Thymus (tissue), 2 donors: ENCODE measurements around the gene SLC29A2. TPM values are rescaled to one million over a fixed set of nuclear protein-coding genes. Genes with fewer than 3 reads are reported as not detected.

Source experiments
- polyA plus RNA-seq: library from polyadenylated mRNA; stranded (reverse); fragments of 200-250 nt; gene quantifications from one replicate; pipeline ENCODE4 v1.2.3, GENCODE V29; 2013
- total RNA-seq: library from RNA; stranded (reverse); fragments of 120-200 nt; gene quantifications from one replicate; pipeline ENCODE4 v1.2.4, GENCODE V29; 2013
- donor health status: healthy.

SLC29A2 gene
- total and polyA plus RNA-seq, 2 donors, result 1.6 to 14.2 TPM

Other genes starting within 250 kb of the SLC29A2 start
- 12.6 TPM for gene KLC2, start 114.1 kb downstream of the SLC29A2 start, total RNA-seq
- 36.5 TPM for gene KLC2, start 114.1 kb downstream of the SLC29A2 start, polyA plus RNA-seq
- 80.8 TPM for gene RAB1B, start 103.1 kb downstream of the SLC29A2 start, total RNA-seq
- gene RAB1B, start 103.1 kb downstream of the SLC29A2 start, polyA plus RNA-seq, result 105 TPM
- gene CNIH2, start 93.6 kb downstream of the SLC29A2 start, total RNA-seq, result 1.6 TPM
- 1.6 TPM for gene CNIH2, start 93.6 kb downstream of the SLC29A2 start, polyA plus RNA-seq
- gene YIF1A, start 82.6 kb downstream of the SLC29A2 start, total RNA-seq, result 44.2 TPM
- 57.3 TPM for gene YIF1A, start 82.6 kb downstream of the SLC29A2 start, polyA plus RNA-seq
- gene TMEM151A, start 79.9 kb downstream of the SLC29A2 start, total RNA-seq, result not detected
- gene TMEM151A, start 79.9 kb downstream of the SLC29A2 start, polyA plus RNA-seq, result 0.02 TPM
- 3.0 TPM for gene CD248, start 54.7 kb downstream of the SLC29A2 start, total RNA-seq
- 7.7 TPM for gene CD248, start 54.7 kb downstream of the SLC29A2 start, polyA plus RNA-seq
- gene RIN1, start 35.3 kb downstream of the SLC29A2 start, total RNA-seq, result 1.1 TPM
- gene RIN1, start 35.3 kb downstream of the SLC29A2 start, polyA plus RNA-seq, result 5.8 TPM
- gene BRMS1, start 26.7 kb downstream of the SLC29A2 start, total RNA-seq, result 43.1 TPM
- 63.0 TPM for gene BRMS1, start 26.7 kb downstream of the SLC29A2 start, polyA plus RNA-seq
- 9.9 TPM for gene B4GAT1, start 24.1 kb downstream of the SLC29A2 start, total RNA-seq
- gene B4GAT1, start 24.1 kb downstream of the SLC29A2 start, polyA plus RNA-seq, result 10.3 TPM
- gene NPAS4, start 49.3 kb upstream of the SLC29A2 start, total RNA-seq, result not detected
- gene NPAS4, start 49.3 kb upstream of the SLC29A2 start, polyA plus RNA-seq, result 0.05 TPM
- gene MRPL11, start 67.1 kb upstream of the SLC29A2 start, total RNA-seq, result 84.3 TPM
- 45.3 TPM for gene MRPL11, start 67.1 kb upstream of the SLC29A2 start, polyA plus RNA-seq
- 1.5 TPM for gene PELI3, start 95.1 kb upstream of the SLC29A2 start, total RNA-seq
- 2.4 TPM for gene PELI3, start 95.1 kb upstream of the SLC29A2 start, polyA plus RNA-seq
- gene DPP3, start 108.7 kb upstream of the SLC29A2 start, total RNA-seq, result 36.4 TPM
- gene DPP3, start 108.7 kb upstream of the SLC29A2 start, polyA plus RNA-seq, result 23.2 TPM
- gene BBS1, start 138.9 kb upstream of the SLC29A2 start, total RNA-seq, result 11.0 TPM
- gene BBS1, start 138.9 kb upstream of the SLC29A2 start, polyA plus RNA-seq, result 14.1 TPM
- gene ZDHHC24, start 174.3 kb upstream of the SLC29A2 start, total RNA-seq, result 4.9 TPM
- gene ZDHHC24, start 174.3 kb upstream of the SLC29A2 start, polyA plus RNA-seq, result 11.3 TPM
- gene ACTN3, start 175.1 kb upstream of the SLC29A2 start, total RNA-seq, result 0.05 TPM
- 0.05 TPM for gene ACTN3, start 175.1 kb upstream of the SLC29A2 start, polyA plus RNA-seq
- 4.7 TPM for gene CTSF, start 196.8 kb upstream of the SLC29A2 start, total RNA-seq
- 17.6 TPM for gene CTSF, start 196.8 kb upstream of the SLC29A2 start, polyA plus RNA-seq
- gene CCDC87, start 221.3 kb upstream of the SLC29A2 start, total RNA-seq, result 0.14 TPM
- gene CCDC87, start 221.3 kb upstream of the SLC29A2 start, polyA plus RNA-seq, result 0.23 TPM
- 33.9 TPM for gene CCS, start 221.4 kb upstream of the SLC29A2 start, total RNA-seq
- 173 TPM for gene CCS, start 221.4 kb upstream of the SLC29A2 start, polyA plus RNA-seq
- 27.2 TPM for gene RBM14, start 244.9 kb upstream of the SLC29A2 start, total RNA-seq
- gene RBM14, start 244.9 kb upstream of the SLC29A2 start, polyA plus RNA-seq, result 70.4 TPM